GM21619 (cell line): Measurements from ENCODE around the gene SNX15.

Experiments used
- ATAC-seq: cut with Tn5 transposase; IDR thresholded peaks from one replicate; pipeline ENCODE4 v1.9.1; 2021; ENCODE audit not compliant: unreplicated experiment

SNX15 gene

DNA sequence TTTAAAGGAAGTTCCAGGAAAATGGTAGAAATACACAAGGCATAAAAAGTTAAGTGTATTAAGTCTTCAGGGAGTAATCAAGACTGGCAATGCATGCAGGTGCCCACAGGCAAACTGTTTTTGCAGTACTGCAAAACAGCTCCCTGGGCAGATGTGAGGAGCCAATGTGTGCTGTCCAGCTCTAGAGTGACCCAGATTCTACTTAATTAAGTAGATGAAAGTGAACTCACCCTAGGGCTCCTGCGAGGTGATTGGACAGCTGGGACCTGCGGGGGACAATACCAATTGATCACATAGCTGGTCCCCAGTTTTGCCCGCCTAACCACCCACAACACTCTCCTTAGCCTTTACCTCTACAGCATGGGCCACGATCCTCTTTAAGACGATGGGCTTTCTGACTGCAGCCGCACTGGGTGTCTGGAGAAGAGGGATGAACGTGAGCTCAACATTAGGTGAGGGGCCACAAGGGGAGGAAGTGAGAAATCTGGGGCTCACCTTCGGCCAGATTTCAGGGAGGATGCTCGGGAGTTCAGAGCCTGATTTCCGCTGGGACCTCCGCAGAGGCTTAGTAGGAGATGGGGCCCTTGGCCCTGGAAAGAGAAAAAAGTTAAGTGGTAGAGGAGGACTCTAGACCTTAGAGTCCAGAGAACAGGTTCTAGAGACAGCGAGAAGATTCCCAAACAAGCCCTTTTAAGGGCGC lies 56.0 kb downstream of the SNX15 start:
- ATAC-seq = peak; percentile 8

DNA sequence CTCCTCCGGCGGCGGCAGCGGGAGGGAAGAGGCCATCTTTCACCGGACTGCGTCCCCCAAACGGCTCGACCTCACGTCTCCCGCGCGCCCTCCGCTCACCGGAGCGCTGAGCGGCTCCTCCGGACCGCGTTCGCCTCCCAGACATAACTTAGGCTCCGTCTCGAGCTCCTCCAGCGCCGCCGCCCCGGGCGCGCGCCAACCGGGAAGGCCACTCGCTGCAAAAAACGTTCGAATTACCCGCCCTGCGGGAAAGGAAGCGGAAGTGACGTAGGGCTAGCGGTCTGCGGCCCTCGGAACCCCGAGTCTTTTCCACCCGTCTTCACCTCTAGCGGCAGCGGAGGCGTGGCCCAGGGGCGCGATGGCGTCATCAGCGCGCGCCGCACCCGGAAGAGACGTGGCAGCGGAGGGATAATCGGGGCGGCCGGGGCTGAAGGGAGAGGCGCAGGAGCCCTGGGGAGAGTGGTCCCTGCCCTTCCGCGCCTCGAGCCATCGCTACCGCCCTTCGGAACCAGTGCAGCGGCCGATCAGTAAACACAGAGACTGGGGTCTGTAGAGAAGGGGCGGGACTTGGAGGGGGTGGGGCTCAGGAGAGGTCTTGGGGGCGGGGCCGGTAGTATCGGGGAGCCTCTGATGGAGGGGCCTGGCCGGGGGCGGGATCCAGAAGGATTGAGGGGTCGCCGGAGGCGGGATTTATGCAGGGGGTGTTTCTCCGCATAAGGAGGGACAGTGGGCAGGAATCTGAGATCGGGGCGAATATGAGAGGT lies 56.8 kb downstream of the SNX15 start, which contains the start of the genes CDCA5 and ZFPL1:
Gene CDCA5 (minus strand): TSS at position 207 of the 764 bp plus-strand sequence. CDS start 62 bp downstream, at position 145.
Gene ZFPL1 (plus strand): TSS at position 389 of the 764 bp plus-strand sequence. CDS start 477 bp downstream, outside the sequence.
- peak; percentile 73 for ATAC-seq

DNA sequence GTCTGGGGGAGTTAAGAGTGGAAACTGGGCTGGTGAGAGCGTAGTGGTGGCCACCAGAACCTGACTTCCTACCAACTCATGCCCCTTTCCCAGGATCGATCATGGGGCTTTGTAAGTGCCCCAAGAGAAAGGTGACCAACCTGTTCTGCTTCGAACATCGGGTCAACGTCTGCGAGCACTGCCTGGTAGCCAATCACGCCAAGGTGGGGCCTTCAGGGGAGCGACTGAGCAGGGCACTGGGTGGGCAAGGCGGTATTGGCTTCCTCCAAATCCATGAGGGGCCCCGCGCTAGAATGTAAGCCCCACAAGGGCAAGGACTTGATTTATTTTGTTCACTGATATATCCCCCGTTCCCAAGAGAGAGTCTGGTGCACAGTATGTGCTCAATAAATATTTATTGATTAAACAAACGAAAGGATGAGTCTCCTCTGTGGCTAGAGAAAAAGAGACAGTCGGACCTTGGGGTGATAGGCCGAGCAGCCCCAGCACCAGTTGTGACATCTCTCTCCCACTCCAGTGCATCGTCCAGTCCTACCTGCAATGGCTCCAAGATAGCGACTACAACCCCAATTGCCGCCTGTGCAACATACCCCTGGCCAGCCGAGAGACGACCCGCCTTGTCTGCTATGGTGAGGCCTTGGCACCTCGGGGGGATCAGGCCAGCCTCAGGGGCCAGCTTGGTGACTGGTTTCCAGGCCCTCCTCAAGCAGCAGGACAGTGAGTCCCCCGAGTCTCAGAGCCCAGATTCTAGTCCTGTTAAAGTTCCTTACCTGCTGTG lies 57.5 kb downstream of the SNX15 start:
- ATAC-seq = no peak

DNA sequence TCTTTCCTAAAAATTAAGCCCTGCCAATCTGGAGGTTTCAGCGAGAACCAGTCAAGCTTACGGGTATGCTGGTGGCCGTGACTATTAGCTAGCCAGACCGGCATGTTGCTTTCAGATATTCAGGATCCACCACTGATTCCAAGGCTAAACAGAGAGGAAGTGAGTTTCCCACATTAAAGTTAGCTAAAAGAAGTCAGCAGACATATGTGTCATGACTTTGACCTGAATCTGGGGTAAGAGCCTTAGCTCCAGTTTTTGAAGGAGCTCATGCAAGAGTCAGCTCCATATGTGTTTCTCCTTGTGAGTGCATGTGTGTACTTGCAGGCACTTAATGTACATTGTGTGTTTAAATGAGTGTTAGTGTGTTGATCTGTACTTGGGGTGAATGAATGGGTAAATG lies 58.2 kb downstream of the SNX15 start:
- no peak for ATAC-seq

DNA sequence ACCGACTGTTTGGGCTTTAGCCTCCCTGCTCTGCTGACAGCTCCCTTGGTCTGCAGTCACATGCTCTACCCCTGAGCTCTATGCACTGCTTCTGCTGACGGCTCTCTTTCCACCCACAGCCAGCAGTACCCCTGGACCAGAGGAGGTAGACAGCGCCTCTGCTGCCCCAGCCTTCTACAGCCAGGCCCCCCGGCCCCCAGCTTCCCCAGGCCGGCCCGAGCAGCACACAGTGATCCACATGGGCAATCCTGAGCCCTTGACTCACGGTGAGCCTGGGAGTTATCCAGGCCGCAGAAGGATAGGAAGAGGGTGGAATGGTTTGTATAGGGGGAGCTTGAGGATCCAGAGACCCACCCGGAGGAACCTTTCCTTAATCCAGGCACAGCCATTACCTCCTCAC lies 59.6 kb downstream of the SNX15 start:
- no peak for ATAC-seq

DNA sequence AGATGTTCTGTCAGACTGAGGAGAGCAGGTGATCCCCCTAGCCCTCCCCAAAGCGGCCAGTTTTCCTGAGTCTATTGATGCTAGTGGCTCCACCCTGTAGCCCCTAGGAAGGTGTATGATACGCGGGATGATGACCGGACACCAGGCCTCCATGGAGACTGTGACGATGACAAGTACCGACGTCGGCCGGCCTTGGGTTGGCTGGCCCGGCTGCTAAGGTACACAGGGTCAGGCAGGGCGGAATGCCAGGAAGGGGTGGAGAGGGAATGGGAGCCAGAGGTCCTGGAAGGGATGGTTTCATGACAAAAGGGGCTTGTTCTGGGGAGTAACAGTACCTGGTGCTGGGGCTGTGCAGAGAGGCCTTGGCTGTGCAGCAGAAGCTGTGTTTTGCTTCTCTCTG lies 60.0 kb downstream of the SNX15 start:
- no peak for ATAC-seq

DNA sequence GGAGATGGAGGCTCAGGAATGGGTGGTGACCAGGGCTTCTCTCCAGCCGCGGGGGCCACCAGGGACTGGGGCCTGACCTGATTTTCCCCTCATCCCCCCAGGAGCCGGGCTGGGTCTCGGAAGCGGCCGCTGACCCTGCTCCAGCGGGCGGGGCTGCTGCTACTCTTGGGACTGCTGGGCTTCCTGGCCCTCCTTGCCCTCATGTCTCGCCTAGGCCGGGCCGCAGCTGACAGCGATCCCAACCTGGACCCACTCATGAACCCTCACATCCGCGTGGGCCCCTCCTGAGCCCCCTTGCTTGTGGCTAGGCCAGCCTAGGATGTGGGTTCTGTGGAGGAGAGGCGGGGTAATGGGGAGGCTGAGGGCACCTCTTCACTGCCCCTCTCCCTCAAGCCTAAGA lies 60.6 kb downstream of the SNX15 start:
- no peak for ATAC-seq

DNA sequence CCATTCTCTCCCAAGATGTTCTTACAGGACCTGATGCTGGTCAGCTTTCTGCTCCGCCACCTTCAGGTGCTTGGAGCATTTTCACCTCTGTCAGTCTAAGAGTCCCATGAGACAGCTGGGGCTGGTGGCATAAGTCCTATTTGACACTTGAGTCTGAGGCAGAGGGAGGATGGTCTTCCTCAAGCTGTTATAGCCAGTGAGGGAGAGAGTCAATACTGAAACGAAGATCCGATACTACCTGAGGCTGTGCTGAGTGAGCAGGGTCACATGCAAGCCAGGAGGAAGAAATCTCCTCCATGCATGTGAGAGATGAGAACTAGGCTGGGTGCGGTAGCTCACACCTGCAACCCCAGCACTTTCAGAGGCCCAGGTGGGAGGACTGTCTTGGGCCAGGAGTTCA lies 62.4 kb downstream of the SNX15 start:
- ATAC-seq = no peak
